Lower lobe of right lung (tissue), 2 donors: ENCODE measurements around the gene BCL11B. TPM values are rescaled to one million over a fixed set of nuclear protein-coding genes. Genes with fewer than 3 reads are reported as not detected.

ENCODE experiments used
- ATAC-seq, 2 donors: fragments of 200-7000 bp; cut with Tn5 transposase; one replicate each; pipeline ENCODE4 v1.9.1; 2020 to 2022; ENCODE audit warnings: mild to moderate bottlenecking in 2 of 2, moderate library complexity in 2 of 2
- DNase-seq: peaks from one replicate; pipeline ENCODE4 v3.0.0-alpha.2; 2020
- H3K27ac ChIP-seq: fragments of 200-600 bp; one replicate; pipeline ENCODE4 v1.8.0; 2022
- H3K27me3 ChIP-seq: fragments of 200-600 bp; one replicate; pipeline ENCODE4 v1.8.0; 2022; ENCODE audit warnings: low read depth
- H3K36me3 ChIP-seq: fragments of 200-600 bp; one replicate; pipeline ENCODE4 v1.8.0; 2022; ENCODE audit warnings: mild to moderate bottlenecking
- H3K4me1 ChIP-seq: fragments of 200-600 bp; one replicate; pipeline ENCODE4 v1.8.0; 2022
- H3K4me3 ChIP-seq: fragments of 200-600 bp; one replicate; pipeline ENCODE4 v1.8.0; 2022; ENCODE audit warnings: mild to moderate bottlenecking
- H3K9me3 ChIP-seq: fragments of 200-600 bp; one replicate; pipeline ENCODE4 v1.8.0; 2022
- intact Hi-C: fragments of 100-400 bp; cut with DNase I; formaldehyde crosslinking; loops from one replicate; pipeline ENCODE4 v1.11.0; 2022
- total RNA-seq: library from RNA; stranded (reverse); fragmentation: NEBNext Ultra II Directional; extraction: Animal tissue kit (Norgen Biotek cat#: 25700); gene quantifications from one replicate; pipeline ENCODE4 v1.2.1, GENCODE V29; 2021
- TF ChIP-seq, protein P1 (sequence below): fragments of 200-600 bp; IDR thresholded peaks from one replicate; pipeline ENCODE4 v1.8.0; 2022; ENCODE audit warnings: antibody characterized with exemption, mild to moderate bottlenecking
- donor health status: DM: no; HTN: yes; CAD: no; lungs with severe emphysema.

The BCL11B gene
- total RNA-seq, 1 donor from 2014 or later: 2.3 TPM

DNA sequence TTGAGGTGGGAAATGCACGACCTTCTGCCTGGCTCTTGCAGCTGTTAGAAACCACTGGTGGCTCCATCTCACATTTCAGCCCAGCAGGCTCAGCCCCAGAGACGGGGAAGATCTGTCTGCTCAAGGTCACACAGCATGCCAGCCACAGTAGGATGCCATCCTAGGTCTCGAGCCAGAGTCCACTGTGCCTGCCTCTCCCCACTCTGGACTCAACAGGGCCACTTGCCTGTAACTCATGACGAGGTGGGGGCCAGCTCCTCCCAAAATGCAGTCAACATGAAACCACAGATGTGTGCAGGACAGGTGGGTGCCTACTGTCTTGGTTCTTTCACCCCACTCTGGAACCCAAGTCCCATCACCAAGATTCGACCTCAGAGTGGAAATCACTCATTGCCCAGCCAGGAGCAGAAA is 23.2 kb downstream of the BCL11B start:
- H3K27ac ChIP-seq: no peak overlapping the region
- TF ChIP-seq, protein P1, sequence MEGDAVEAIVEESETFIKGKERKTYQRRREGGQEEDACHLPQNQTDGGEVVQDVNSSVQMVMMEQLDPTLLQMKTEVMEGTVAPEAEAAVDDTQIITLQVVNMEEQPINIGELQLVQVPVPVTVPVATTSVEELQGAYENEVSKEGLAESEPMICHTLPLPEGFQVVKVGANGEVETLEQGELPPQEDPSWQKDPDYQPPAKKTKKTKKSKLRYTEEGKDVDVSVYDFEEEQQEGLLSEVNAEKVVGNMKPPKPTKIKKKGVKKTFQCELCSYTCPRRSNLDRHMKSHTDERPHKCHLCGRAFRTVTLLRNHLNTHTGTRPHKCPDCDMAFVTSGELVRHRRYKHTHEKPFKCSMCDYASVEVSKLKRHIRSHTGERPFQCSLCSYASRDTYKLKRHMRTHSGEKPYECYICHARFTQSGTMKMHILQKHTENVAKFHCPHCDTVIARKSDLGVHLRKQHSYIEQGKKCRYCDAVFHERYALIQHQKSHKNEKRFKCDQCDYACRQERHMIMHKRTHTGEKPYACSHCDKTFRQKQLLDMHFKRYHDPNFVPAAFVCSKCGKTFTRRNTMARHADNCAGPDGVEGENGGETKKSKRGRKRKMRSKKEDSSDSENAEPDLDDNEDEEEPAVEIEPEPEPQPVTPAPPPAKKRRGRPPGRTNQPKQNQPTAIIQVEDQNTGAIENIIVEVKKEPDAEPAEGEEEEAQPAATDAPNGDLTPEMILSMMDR: no peak
- no peaks in the 10 kb centered on the region for H3K9me3 ChIP-seq
- no peaks in the 10 kb centered on the region for H3K36me3 ChIP-seq
- DNase-seq (peak; percentile 6), ATAC-seq (no peak)
- H3K4me3 ChIP-seq: no peak overlapping the region
- H3K4me1 ChIP-seq: no peaks in the 10 kb centered on the region
- peaks cover 58% of the 10 kb centered on the region for H3K27me3 ChIP-seq
- intact Hi-C loops: no loop called here

DNA sequence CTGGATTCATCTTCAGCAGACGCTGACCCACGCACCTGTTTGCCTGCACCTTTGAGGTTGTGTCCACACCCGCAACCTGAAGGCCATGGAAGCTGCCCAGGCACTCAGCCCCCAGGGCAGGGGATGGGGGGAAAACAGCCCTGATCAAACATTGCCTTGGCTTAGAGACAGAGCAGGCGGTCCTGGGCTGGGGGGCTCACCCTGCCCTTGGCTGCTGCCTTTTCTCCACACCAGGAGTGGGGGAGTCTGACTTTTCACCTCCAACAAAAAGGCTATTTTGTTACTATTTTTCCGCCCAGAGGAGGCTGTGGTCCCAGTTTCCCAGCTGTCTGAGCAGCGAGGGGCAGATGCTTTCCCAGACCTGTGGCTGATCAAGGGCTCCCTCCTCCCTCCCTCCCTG is 24.2 kb downstream of the BCL11B start:
- DNase-seq (peak; percentile 32), ATAC-seq (no peak)
- TF ChIP-seq, protein P1: no peak
- Histone ChIP-seq H3K9me3 (no peaks in the 10 kb centered on the region), H3K4me3 (no peak overlapping the region), H3K27ac (no peak overlapping the region), H3K36me3 (no peaks in the 10 kb centered on the region), H3K4me1 (no peaks in the 10 kb centered on the region), H3K27me3 (peaks cover 68% of the 10 kb centered on the region)
- intact Hi-C loops: no loop called here

DNA sequence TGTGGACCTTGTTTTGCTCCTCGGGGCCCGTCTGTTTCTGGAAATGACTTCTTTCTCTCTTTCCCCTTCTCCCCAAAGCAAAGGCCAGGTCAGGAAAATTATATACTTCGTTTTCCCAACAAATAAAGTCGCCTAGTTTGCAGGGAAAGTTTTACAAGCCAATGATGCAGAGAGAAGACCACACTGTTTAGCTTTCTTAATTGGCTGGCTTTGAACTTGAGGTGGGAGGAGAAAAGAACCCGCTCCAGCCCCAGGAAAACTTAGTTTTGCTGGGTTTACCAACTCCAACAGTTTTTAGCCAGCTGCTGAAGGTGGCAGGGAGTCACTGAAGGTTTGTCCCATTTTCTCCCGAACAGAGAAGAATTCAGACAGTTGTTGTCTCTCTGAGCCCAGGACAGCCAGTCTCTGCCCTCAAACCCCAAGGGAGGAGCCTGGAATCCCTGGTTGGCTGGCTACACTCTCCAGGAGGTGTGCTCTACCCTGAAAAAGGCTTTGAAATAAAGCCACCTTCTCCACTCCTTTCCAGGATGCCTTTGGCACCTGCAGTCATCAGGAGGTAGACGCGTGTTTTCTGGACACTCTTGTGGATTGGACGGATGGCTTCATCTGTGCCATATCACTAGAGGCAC is 24.8 kb downstream of the BCL11B start:
- no peak overlapping the region for H3K27ac ChIP-seq

DNA sequence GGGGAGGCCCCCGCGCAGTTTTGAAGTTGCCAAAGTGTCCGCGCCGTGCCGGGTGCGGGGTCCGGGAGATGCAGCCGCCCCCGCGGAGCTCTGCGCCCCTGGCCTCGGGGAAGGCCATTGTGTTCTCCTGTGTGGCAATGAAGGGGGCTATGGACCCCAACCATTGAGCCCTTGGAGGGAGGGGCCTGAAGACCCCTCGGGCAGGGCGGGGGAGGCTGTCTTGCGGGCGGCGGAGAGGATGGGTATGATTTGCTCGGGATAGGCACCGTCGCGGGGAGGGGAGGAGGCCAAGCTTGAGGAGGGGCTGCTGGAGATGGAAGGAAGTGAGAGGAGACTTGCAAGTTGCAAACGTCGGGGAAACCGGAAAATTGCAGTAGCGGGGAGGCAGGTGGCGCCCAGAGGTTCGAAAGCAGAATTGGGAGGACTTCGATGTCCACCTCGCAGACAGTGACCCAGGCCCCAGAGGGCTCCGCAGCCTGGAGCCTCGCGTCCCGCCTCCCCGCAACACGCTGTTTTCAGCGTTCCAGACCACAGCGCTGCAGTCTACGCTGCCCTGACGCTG is 25.4 kb downstream of the BCL11B start:
- H3K27ac ChIP-seq: peak overlapping the region; percentile 24
- no peak for ATAC-seq
- intact Hi-C loops: no loop called here
- H3K9me3 ChIP-seq: no peaks in the 10 kb centered on the region
- peak overlapping the region; percentile 19 for H3K4me3 ChIP-seq
- peaks cover 64% of the 10 kb centered on the region for H3K27me3 ChIP-seq
- TF ChIP-seq, protein P1: no peak
- H3K36me3 ChIP-seq: no peaks in the 10 kb centered on the region
- no peaks in the 10 kb centered on the region for H3K4me1 ChIP-seq
- DNase-seq: peak; percentile 19

More for the DNA sequence above, 24.8 kb downstream of the BCL11B start:
- Histone ChIP-seq H3K9me3 (no peaks in the 10 kb centered on the region), H3K4me3 (no peak overlapping the region), H3K36me3 (no peaks in the 10 kb centered on the region), H3K4me1 (no peaks in the 10 kb centered on the region), H3K27me3 (peaks cover 66% of the 10 kb centered on the region)
- intact Hi-C loops: no loop called here
- TF ChIP-seq, protein P1: no peak
- DNase-seq: no peak
- ATAC-seq: no peak

DNA sequence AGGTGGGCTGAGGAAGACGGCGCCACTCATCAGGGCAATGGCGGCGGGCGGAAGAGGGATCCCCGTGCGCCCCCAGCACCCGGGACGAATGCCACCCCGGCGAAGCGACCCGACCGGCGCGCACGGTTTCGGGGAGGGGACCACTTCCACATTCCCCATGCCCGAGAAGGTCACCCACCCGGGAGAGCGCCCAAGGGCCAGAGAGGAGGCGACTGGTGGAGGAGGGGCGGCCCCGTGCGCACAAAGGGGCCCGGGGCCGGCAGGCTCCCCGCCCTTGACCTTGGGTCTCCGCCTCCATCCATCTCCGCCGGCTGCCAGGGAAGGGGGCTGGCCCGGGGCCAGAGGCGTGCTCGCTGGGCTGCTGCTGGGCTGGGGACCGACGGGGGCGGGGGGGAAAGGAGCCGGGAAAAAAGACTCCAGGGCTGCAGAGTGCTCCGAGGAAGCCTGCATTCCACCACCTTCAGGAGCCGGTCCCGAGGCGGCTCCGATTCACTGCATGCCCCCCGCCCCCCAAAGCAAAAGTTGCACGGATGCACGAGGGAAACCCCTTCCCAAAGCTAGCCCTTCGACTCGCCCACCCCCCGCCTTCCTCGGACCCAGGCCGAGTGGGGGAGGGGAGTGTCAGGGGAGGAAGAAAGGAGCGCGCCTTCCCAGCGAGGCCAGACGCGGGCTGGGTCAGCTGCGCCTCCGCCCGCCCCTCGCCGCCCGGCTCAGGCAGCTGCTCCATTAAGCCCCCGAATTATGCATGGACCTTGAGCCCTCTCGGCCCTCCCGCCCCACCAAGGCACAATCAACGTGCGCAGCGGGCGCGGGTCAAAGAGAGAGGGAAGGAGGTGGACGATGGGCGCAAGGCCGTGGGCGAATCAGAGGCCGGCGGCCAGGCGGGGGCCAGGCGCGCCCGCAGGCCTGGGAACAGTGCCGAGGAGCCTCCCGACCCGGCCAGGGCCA is 26.2 kb downstream of the BCL11B start:
- DNase-seq: peak; percentile 25
- intact Hi-C loops: no loop called here
- ATAC-seq: peak in 1 of 2 donors; percentile 16
- TF ChIP-seq, protein P1: no peak
- peak overlapping the region; percentile 24 for H3K27ac ChIP-seq
- no peaks in the 10 kb centered on the region for H3K9me3 ChIP-seq
- no peaks in the 10 kb centered on the region for H3K36me3 ChIP-seq
- no peaks in the 10 kb centered on the region for H3K4me1 ChIP-seq
- H3K4me3 ChIP-seq: peak overlapping the region; percentile 19
- peaks cover 64% of the 10 kb centered on the region for H3K27me3 ChIP-seq
